ENCODE data around the gene ZRANB3.

- TF ChIP-seq POLR2A (IDR thresholded peaks at IDR 0.05) (no peak), CTCF (IDR thresholded peaks at IDR 0.05) (no peak)
Observed at GRCh38 chr2:135093193-135093592, 437.8 kb downstream of the ZRANB3 start.
